ENCODE results near the gene TSPAN14. TPM values are rescaled to one million over a fixed set of nuclear protein-coding genes. Genes with fewer than 3 reads are reported as not detected.

Gene TSPAN14
- total RNA-seq, 6 experiments from 2014 or later, result 72.9 to 96.2 (median 84.5) TPM

DNA sequence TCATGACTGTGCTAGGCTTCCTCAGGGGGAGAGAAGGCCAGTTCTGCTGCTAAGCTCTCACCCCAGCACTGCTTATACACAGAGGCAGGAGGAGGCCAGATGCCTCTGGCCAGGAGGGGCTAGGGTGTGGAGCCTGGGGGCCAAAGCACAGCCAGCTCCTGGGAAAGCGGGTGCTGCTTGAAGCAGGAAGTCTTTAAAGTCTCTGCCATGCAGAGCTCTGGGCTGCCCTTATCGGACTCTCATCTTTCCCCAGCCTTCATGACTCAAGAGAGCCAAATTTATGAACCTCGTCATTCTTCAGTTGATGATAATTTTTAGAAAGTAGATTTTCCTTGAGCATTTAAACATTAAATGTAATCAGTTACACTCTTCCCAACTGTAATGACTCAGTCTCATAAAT is 11.2 kb upstream of the TSPAN14 start:
- H3K27me3 Mint-ChIP-seq (ENCODE audit: insufficient read depth), result peaks cover 13% of the 10 kb centered on the region
- DNase-seq, result peak; percentile 59
- H3K27ac Mint-ChIP-seq, result peak overlapping the region; percentile 56; the same call in 1 of the 2 replicates
- no peaks in the 10 kb centered on the region for H3K9me3 Mint-ChIP-seq
- H3K4me1 Mint-ChIP-seq (ENCODE audit: low read depth), result peaks cover 39% of the 10 kb centered on the region
- TF ChIP-seq CTCF (IDR thresholded peaks at IDR 0.05), result no peak
- H3K4me3 Mint-ChIP-seq, result no peak overlapping the region
- H3K36me3 Mint-ChIP-seq (ENCODE audit: low read depth), result no peaks in the 10 kb centered on the region

DNA sequence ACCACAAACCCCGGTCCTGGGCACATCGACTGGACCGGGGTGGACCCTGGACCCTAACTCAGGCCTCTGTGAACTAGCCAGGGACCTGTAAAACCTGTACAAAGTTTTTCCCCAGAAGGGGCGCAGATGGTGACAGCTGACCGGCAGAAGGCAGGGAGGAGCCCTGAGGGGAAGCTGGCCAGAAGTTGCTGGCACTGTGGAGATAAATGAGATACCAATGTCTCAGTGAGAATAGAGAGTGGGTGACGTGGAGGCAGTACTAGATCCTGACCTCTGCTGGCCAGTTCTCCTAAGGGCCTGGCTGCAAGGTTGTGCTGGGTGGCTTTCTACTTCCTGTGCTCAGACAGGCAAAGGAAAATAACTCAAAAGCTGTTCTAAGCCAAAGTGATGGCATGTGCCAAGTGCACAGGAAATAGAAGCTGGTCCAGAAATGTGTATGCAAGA is 10.6 kb upstream of the TSPAN14 start:
- peak; percentile 49 for DNase-seq
- H3K27ac Mint-ChIP-seq, result peak overlapping the region; percentile 51; the same call in 1 of the 2 replicates
- H3K9me3 Mint-ChIP-seq, result no peaks in the 10 kb centered on the region
- H3K27me3 Mint-ChIP-seq (ENCODE audit: insufficient read depth), result peaks cover 9% of the 10 kb centered on the region
- peak; percentile 73 for TF ChIP-seq CTCF (IDR thresholded peaks at IDR 0.05)
- H3K36me3 Mint-ChIP-seq (ENCODE audit: low read depth), result no peaks in the 10 kb centered on the region
- peaks cover 39% of the 10 kb centered on the region for H3K4me1 Mint-ChIP-seq (ENCODE audit: low read depth)
- no peak overlapping the region for H3K4me3 Mint-ChIP-seq

GRCh38 chr10:80444124-80444523 is 10.0 kb upstream of the TSPAN14 start:
- peak overlapping the region; percentile 52 for H3K27ac Mint-ChIP-seq
- no peaks in the 10 kb centered on the region for H3K36me3 Mint-ChIP-seq (ENCODE audit: low read depth)
- H3K4me3 Mint-ChIP-seq, result no peak overlapping the region
- peaks cover 5% of the 10 kb centered on the region for H3K27me3 Mint-ChIP-seq (ENCODE audit: insufficient read depth)
- no peak for DNase-seq
- TF ChIP-seq CTCF (IDR thresholded peaks at IDR 0.05), result no peak
- no peaks in the 10 kb centered on the region for H3K9me3 Mint-ChIP-seq
- H3K4me1 Mint-ChIP-seq (ENCODE audit: low read depth), result peaks cover 39% of the 10 kb centered on the region

DNA sequence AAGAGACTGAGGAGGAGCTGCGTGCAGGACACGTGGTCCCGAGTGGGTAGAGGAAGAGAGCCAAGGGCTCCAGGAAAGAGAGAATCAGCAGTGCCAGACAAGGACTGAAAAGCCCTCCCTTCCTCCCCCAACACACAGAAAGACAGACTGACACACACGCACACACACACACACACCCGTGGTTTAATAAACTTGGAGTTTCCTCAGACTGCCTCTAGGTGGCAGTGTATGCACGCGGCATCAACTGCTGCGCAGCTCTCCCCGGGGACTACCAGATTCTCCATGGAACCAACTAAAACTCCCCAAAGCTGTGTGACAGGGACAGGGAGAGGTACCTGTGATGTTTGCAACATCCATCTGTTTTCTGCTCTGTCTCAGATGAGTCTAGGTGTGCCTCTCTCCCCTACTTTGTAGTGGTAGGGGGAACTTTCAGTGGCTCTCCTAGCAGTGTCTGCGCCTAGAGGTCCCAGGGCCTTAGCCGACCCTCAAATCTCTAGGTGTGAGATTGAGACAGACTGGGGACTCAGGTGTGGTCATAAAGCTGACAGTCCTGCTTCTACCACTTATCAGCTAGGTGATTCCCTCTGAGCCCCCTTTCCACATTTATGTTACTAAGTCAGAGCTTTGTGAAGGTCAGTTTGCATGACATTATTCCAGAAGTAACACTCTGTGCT is 9.3 kb upstream of the TSPAN14 start:
- Mint-ChIP-seq H3K4me3 (no peak overlapping the region; the same call in 1 of the 2 replicates), H3K9me3 (no peaks in the 10 kb centered on the region), H3K27me3 (ENCODE audit: insufficient read depth) (no peaks in the 10 kb centered on the region; the same call in 1 of the 2 replicates), H3K4me1 (ENCODE audit: low read depth) (peaks cover 39% of the 10 kb centered on the region), H3K36me3 (ENCODE audit: low read depth) (no peaks in the 10 kb centered on the region), H3K27ac (peak overlapping the region; percentile 52)
- TF ChIP-seq CTCF (IDR thresholded peaks at IDR 0.05), result peak; percentile 77
- DNase-seq, result peak; percentile 59

GRCh38 chr10:80447436-80448190 is 6.5 kb upstream of the TSPAN14 start:
- no peaks in the 10 kb centered on the region for H3K27me3 Mint-ChIP-seq (ENCODE audit: insufficient read depth)
- TF ChIP-seq CTCF (IDR thresholded peaks at IDR 0.05), result no peak
- H3K4me3 Mint-ChIP-seq, result no peak overlapping the region
- H3K4me1 Mint-ChIP-seq (ENCODE audit: low read depth), result peaks cover 37% of the 10 kb centered on the region
- no peaks in the 10 kb centered on the region for H3K36me3 Mint-ChIP-seq (ENCODE audit: low read depth)
- H3K27ac Mint-ChIP-seq, result no peak overlapping the region
- H3K9me3 Mint-ChIP-seq, result no peaks in the 10 kb centered on the region
- DNase-seq, result no peak

Data from HFFc6 (cell line).